ENCODE data around the gene DNAAF5.
"Not testable (repeated sequence)": the region's sequence is repeated elsewhere in the genome, so short reads cannot be mapped to it uniquely, and the experiment has no call there.

Gene DNAAF5

GRCh38 chr7:747186-747585 lies 20.7 kb downstream of the DNAAF5 start:
- no peak for DNase-seq (ENCODE audit: low read depth)

DNA sequence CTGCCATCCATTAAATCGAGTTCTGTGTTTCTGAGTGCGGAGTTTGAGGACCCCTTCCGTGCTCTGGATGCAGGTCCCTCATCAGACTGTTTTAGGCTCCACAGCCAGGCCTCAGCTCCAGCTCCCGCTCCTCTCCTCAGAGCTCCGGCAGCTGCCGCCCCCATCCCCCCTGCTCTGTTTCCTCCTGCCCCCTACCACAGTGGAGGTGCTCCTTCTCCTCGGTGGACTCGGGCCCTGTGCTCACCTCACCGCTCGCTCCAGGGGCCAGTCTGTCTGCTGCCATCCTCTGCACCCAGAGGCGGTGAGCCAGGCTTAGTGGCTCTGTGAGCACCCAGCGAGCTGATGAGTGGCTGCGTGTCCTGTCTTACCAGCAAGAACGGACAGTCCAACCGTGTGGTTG lies 21.9 kb downstream of the DNAAF5 start:
- DNase-seq (ENCODE audit: low read depth): no peak

GRCh38 chr7:749140-749551 lies 22.6 kb downstream of the DNAAF5 start:
- no peak for DNase-seq (ENCODE audit: low read depth)

GRCh38 chr7:750111-750905 lies 23.8 kb downstream of the DNAAF5 start:
- DNase-seq (ENCODE audit: low read depth): no peak

DNA sequence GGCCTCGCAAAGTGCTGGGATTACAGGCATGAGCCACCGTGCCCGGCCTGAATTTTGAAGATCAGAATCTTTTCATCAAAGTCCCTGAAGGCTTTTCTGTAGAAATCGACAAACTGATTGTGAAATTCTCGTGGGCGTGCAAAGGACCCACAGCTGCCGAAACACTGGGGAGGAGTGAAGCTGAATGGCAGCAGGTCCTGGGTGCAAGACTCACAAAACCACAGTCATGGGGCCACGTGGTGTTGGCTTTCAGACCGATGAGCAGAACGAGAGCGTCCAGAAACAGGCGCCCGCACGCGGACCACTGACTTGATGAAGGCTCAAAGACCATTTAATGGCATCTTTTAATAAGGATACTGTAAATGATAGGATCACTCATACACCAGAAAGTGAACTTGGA lies 25.3 kb downstream of the DNAAF5 start:
- DNase-seq (ENCODE audit: low read depth): no peak

- not testable (repeated sequence) for DNase-seq (ENCODE audit: low read depth)
Measured at GRCh38 chr7:752256-752655, 25.8 kb downstream of the DNAAF5 start.

GRCh38 chr7:753190-753589 lies 26.7 kb downstream of the DNAAF5 start:
- DNase-seq (ENCODE audit: low read depth): no peak

DNA sequence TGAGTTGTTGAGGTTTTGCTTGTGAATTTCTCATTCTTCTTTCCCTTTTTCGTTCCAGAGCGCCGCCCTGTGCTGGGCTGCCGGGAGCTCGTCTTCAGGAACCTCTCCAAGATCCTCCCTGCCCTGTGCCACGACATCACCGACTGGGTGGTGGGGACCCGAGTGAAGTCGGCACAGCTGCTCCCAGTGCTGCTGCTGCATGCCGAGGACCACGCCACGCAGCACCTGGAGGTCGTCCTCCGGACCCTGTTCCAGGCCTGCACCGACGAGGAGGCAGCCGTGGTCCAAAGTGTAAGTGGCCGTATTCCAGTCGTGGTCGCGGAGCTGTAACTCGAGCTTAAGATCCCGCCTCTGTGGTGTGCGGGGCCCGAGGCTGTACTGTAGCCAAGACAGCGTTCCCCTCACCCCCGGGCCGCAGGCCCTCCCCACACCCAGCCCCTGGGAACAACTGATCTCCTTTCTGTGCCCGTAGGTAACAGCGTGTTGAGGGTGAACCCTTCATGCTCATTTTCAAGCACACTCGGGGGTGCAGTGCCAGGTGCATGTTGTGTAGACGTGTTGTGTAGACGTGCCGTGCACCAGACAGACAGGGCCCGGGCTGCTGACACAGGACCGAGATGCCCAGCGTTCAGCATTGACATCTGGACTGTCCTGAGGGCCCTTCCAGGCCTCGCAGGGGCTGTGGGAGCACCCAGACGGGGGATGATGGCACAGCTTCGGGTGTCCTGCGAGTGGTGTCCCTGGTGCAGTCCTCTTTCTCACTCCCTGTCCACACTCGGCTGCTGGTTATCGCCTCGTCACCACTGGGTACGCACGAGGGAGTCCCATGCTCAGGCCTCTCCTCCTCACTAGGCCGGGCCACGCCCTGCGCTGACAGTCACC lies 28.3 kb downstream of the DNAAF5 start:
- DNase-seq (ENCODE audit: low read depth): no peak

GRCh38 chr7:755413-755805 lies 28.9 kb downstream of the DNAAF5 start:
- DNase-seq (ENCODE audit: low read depth): no peak

- DNase-seq (ENCODE audit: low read depth): no peak
Measured at GRCh38 chr7:756231-756927, 29.9 kb downstream of the DNAAF5 start.

GRCh38 chr7:756928-757560 lies 30.5 kb downstream of the DNAAF5 start:
- no peak for DNase-seq (ENCODE audit: low read depth)

GRCh38 chr7:757741-758163 lies 31.3 kb downstream of the DNAAF5 start:
- no peak for DNase-seq (ENCODE audit: low read depth)

DNA sequence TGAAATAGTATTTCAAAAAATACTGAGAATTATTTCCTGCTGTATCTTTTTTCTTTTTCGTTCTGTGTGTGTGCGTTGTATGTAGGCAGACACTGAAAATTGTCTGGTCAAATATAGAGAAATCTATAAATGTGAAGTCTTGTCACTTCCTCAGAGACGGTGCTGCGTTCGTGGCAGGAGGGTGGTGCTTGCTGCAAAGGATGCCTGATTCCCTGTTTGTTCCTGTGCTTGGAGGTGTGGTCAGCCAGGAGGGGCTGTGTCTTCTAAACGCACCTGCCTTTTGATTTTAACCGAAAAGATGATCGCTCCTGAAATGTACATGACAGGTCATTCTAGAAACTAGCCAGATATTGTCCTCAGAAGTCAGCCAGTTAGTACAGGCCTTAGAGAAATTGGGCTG lies 33.1 kb downstream of the DNAAF5 start:
- no peak for DNase-seq (ENCODE audit: low read depth)

DNA sequence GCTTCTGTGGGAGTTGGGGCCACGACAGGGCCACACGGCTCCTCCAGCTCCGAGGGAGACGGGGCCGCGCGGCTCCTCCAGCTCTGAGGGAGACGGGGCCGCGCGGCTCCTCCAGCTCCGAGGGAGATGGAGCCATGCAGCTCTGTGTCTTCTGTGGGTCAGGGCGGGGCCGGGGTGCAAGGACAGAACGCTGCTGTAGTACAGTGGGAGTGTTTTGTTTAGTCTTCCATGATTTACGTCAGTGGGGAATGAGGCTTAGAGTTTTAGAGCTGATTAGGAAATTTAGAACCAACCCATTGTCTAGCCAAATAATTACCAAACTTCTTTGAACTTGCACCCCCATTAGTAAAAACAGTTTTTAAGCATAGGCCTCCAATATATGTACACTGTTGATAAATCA lies 33.5 kb downstream of the DNAAF5 start:
- no peak for DNase-seq (ENCODE audit: low read depth)

DNA sequence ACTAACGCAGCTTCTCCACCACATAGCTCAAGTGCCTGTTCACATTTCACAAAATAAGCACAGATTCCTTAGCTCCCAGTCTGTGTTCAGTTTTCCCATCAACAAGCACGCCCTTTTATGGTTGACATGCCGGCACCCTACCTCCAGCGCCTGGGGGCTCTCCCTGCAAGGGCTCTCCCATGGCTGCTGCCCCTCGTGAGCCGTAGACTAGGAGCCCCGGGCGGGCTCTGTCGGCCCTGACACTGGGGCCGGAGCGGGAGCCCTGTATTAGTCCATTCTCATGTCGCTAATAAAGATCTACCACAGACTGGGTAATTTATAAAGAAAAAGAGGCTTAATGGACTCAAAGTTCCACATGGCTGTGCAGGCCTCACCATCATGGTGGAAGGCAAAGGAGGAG lies 34.6 kb downstream of the DNAAF5 start:
- no peak for DNase-seq (ENCODE audit: low read depth)

DNA sequence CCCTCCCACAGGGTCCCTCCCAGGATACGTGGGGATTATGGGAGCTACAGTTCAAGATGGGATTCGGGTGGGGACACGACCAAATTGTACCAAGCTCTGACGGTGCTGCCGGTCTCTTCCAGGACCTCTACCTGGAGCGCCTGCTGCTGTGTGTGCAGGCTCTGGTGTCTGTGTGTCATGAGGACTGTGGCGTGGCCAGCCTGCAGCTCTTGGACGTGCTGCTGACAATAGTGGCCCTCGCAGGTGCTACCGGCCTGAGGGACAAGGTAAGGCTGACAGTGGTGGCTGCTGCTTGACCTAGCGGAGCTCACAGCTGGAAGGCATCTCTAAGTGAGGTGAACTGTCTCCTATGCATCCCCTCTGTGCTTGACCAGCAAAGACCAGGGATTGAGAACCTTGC lies 35.1 kb downstream of the DNAAF5 start:
- DNase-seq (ENCODE audit: low read depth): no peak

DNA sequence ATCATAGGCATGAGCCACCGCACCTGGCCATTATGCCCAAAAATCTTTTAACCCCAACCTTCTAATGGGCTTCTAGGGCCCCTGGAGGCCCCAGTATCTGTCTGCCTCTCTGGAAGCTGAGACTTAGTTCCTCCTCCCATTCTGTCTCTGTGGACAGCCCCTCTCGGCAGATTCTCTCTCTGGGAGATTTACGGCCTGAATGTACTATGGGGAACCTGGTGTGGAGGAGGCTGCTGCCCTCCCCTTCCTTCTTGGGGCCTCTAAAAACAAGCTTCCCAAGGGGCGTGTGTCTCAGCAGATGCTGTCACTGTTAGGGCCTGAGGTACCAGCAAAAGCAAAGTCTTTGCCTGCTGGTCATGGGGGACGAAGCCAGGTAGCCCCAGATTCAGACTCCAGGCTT lies 36.4 kb downstream of the DNAAF5 start:
- DNase-seq (ENCODE audit: low read depth): no peak

GRCh38 chr7:763762-764161 lies 37.3 kb downstream of the DNAAF5 start:
- DNase-seq (ENCODE audit: low read depth): no peak

- no peak for DNase-seq (ENCODE audit: low read depth)
Measured at GRCh38 chr7:765383-765782, 38.9 kb downstream of the DNAAF5 start.

- peak; percentile 96 for DNase-seq (ENCODE audit: low read depth)
Measured at GRCh38 chr7:767580-767940, 41.1 kb downstream of the DNAAF5 start.

GRCh38 chr7:767941-768731 lies 41.6 kb downstream of the DNAAF5 start:
- DNase-seq (ENCODE audit: low read depth): peak; percentile 99

Data from HS-5 (cell line).